Fibroblast of skin of left quadriceps (primary cell): ENCODE measurements around the gene SLC38A10.

Source experiments
- DNase-seq, 2 experiments: peaks; one replicate each; pipeline ENCODE4 v3.0.0-alpha.2; 2013; ENCODE audit warnings: low read depth in 2 of 2

Gene SLC38A10

GRCh38 chr17:81241648-81242420, 53.3 kb downstream of the SLC38A10 start:
- no peak for DNase-seq

- no peak for DNase-seq
Observed at GRCh38 chr17:81241203-81241602, 53.9 kb downstream of the SLC38A10 start.

- DNase-seq: no peak
Observed at GRCh38 chr17:81240761-81241160, 54.3 kb downstream of the SLC38A10 start.

GRCh38 chr17:81239714-81240555, 55.2 kb downstream of the SLC38A10 start:
- DNase-seq: no peak

- peak; percentile 100 for DNase-seq
Observed at GRCh38 chr17:81238815-81239713, 56.0 kb downstream of the SLC38A10 start, which contains the start of the genes NDUFAF8 and TEPSIN. Gene NDUFAF8, plus strand, starts transcription at chr17:81239318. Its CDS starts 46 bp downstream, at chr17:81239364. Gene TEPSIN, minus strand, starts transcription at chr17:81239055. Its CDS starts 22 bp downstream, at chr17:81239033.

- no peak for DNase-seq
Observed at GRCh38 chr17:81238490-81238814, 56.7 kb downstream of the SLC38A10 start.

GRCh38 chr17:81237591-81238489, 57.3 kb downstream of the SLC38A10 start:
- DNase-seq: no peak

- no peak for DNase-seq
Observed at GRCh38 chr17:81236784-81237183, 58.3 kb downstream of the SLC38A10 start.

GRCh38 chr17:81235822-81236740, 59.0 kb downstream of the SLC38A10 start:
- DNase-seq: no peak

- no peak for DNase-seq
Observed at GRCh38 chr17:81234940-81235821, 59.9 kb downstream of the SLC38A10 start.

GRCh38 chr17:81234506-81234855, 60.6 kb downstream of the SLC38A10 start:
- no peak for DNase-seq

- DNase-seq: no peak
Observed at GRCh38 chr17:81233811-81234505, 61.1 kb downstream of the SLC38A10 start.

- DNase-seq: no peak
Observed at GRCh38 chr17:81233316-81233715, 61.8 kb downstream of the SLC38A10 start.

GRCh38 chr17:81232616-81233241, 62.4 kb downstream of the SLC38A10 start:
- DNase-seq: no peak

GRCh38 chr17:81231766-81232581, 63.1 kb downstream of the SLC38A10 start:
- no peak for DNase-seq

- DNase-seq: no peak
Observed at GRCh38 chr17:81231121-81231645, 63.9 kb downstream of the SLC38A10 start.
